H9 (cell line): ENCODE results near the gene CCSER1. TPM values are rescaled to one million over a fixed set of nuclear protein-coding genes. Genes with fewer than 3 reads are reported as not detected.

Experiments
- DNase-seq: peaks from one replicate; pipeline ENCODE4 v3.0.0-alpha.2; 2017
- H2AFZ ChIP-seq: one replicate; pipeline ENCODE4 v1.6.1; 2013; ENCODE audit warnings: mild to moderate bottlenecking, low read length, control low read depth, moderate library complexity
- H2AK5ac ChIP-seq: 2 replicates; pipeline ENCODE4 v1.6.1; 2013; ENCODE audit warnings: low read length, control low read depth, mixed read lengths; ENCODE audit not compliant: insufficient read length
- H2BK120ac ChIP-seq: one replicate; pipeline ENCODE4 v1.6.1; 2013; ENCODE audit warnings: low read depth, mild to moderate bottlenecking, low read length, control low read depth, inconsistent platforms; ENCODE audit not compliant: poor library complexity, severe bottlenecking
- H2BK12ac ChIP-seq: 2 replicates; pipeline ENCODE4 v1.6.1; 2013; ENCODE audit warnings: low read length, control low read depth, mixed read lengths, low read depth; ENCODE audit not compliant: insufficient read length
- H2BK15ac ChIP-seq: 2 replicates; pipeline ENCODE4 v1.6.1; 2013; ENCODE audit warnings: low read depth, low read length, control low read depth
- H2BK20ac ChIP-seq: one replicate; pipeline ENCODE4 v1.6.1; 2013; ENCODE audit warnings: low read depth, mild to moderate bottlenecking, low read length, control low read depth, inconsistent platforms; ENCODE audit not compliant: poor library complexity, severe bottlenecking
- H2BK5ac ChIP-seq: 2 replicates; pipeline ENCODE4 v1.6.1; 2013; ENCODE audit warnings: low read length, control low read depth, mixed read lengths; ENCODE audit not compliant: insufficient read length
- H3K14ac ChIP-seq: 2 replicates; pipeline ENCODE4 v1.6.1; 2013; ENCODE audit warnings: low read length, control low read depth; ENCODE audit not compliant: insufficient read depth
- H3K18ac ChIP-seq: 2 replicates; pipeline ENCODE4 v1.6.1; 2013; ENCODE audit warnings: low read depth, mild to moderate bottlenecking, mixed read lengths, low read length, control low read depth; ENCODE audit not compliant: insufficient read length
- H3K23ac ChIP-seq: 2 replicates; pipeline ENCODE4 v1.6.1; 2013; ENCODE audit warnings: low read length, control low read depth, mixed read lengths, low read depth; ENCODE audit not compliant: insufficient read length
- H3K23me2 ChIP-seq: 2 replicates; pipeline ENCODE4 v1.6.1; 2013; ENCODE audit warnings: low read depth, mild to moderate bottlenecking, mixed read lengths, low read length, control low read depth; ENCODE audit not compliant: insufficient read length, poor library complexity, severe bottlenecking
- H3K27ac ChIP-seq: 2 replicates; pipeline ENCODE4 v1.5.1; 2013; ENCODE audit warnings: low read length, control low read depth, mixed read lengths, low read depth; ENCODE audit not compliant: insufficient read length
- H3K27me3 ChIP-seq: 2 replicates; pipeline ENCODE4 v1.6.1; 2013; ENCODE audit warnings: low read length, control low read depth, inconsistent platforms; ENCODE audit not compliant: insufficient read depth
- H3K4ac ChIP-seq: 2 replicates; pipeline ENCODE4 v1.6.1; 2013; ENCODE audit warnings: low read depth, mild to moderate bottlenecking, control low read depth, inconsistent platforms, low read length, moderate library complexity
- H3K4me1 ChIP-seq: 2 replicates; pipeline ENCODE4 v1.6.1; 2013; ENCODE audit warnings: low read length, control low read depth, inconsistent platforms; ENCODE audit not compliant: insufficient read depth
- H3K4me2 ChIP-seq: 2 replicates; pipeline ENCODE4 v1.6.1; 2013; ENCODE audit warnings: low read length, control low read depth, mixed read lengths; ENCODE audit not compliant: insufficient read length, insufficient read depth
- H3K56ac ChIP-seq: 2 replicates; pipeline ENCODE4 v1.6.1; 2013; ENCODE audit warnings: low read depth, mild to moderate bottlenecking, mixed read lengths, low read length, control low read depth; ENCODE audit not compliant: insufficient read length
- H3K79me1 ChIP-seq: 2 replicates; pipeline ENCODE4 v1.6.1; 2013; ENCODE audit warnings: low read depth, mild to moderate bottlenecking, moderate library complexity, low read length, control low read depth, inconsistent platforms; ENCODE audit not compliant: insufficient read depth, poor library complexity, severe bottlenecking
- H3K79me2 ChIP-seq: 2 replicates; pipeline ENCODE4 v1.6.1; 2013; ENCODE audit warnings: low read length, control low read depth, inconsistent platforms; ENCODE audit not compliant: insufficient read depth
- H3K9ac ChIP-seq: 2 replicates; pipeline ENCODE4 v1.6.1; 2013; ENCODE audit warnings: low read length, control low read depth, mixed read lengths; ENCODE audit not compliant: insufficient read length; ENCODE audit errors: extremely low read depth
- H3K9me3 ChIP-seq: one replicate; pipeline ENCODE4 v1.6.1; 2013; ENCODE audit warnings: low read depth, low read length, inconsistent platforms; ENCODE audit not compliant: control insufficient read depth
- H3T11ph ChIP-seq: one replicate; pipeline ENCODE4 v1.6.1; 2013; ENCODE audit warnings: mild to moderate bottlenecking, low read length, control low read depth, inconsistent platforms
- H4K20me1 ChIP-seq: one replicate; pipeline ENCODE4 v1.6.1; 2013; ENCODE audit not compliant: control insufficient read depth, insufficient read length, insufficient read depth
- H4K5ac ChIP-seq: 2 replicates; pipeline ENCODE4 v1.6.1; 2013; ENCODE audit warnings: low read depth, mild to moderate bottlenecking, mixed read lengths, low read length, control low read depth; ENCODE audit not compliant: insufficient read length
- H4K8ac ChIP-seq: replicated peaks from 2 replicates; pipeline ENCODE4 v1.6.1; 2013; ENCODE audit warnings: low read length, control low read depth, mixed read lengths, low read depth; ENCODE audit not compliant: insufficient read length
- H4K91ac ChIP-seq: 2 replicates; pipeline ENCODE4 v1.6.1; 2013; ENCODE audit warnings: low read depth, mild to moderate bottlenecking, moderate library complexity, mixed read lengths, low read length, control low read depth; ENCODE audit not compliant: insufficient read length
- H3K27ac Mint-ChIP-seq, 3 experiments: 2 replicates in 2 of 3; 3 replicates in 1 of 3; pipeline ENCODE4 v1.8.0; 2020 to 2021; ENCODE audit warnings: mixed read lengths in 3 of 3, mild to moderate bottlenecking in 1 of 3, moderate library complexity in 1 of 3
- H3K27me3 Mint-ChIP-seq: 2 replicates; pipeline ENCODE4 v1.8.0; 2021; ENCODE audit warnings: low read depth, mild to moderate bottlenecking, moderate library complexity, mixed read lengths
- H3K36me3 Mint-ChIP-seq, 3 experiments: 2 replicates in 2 of 3; 3 replicates in 1 of 3; pipeline ENCODE4 v1.8.0; 2020 to 2021; ENCODE audit warnings: low read depth in 3 of 3, mixed read lengths in 3 of 3; ENCODE audit not compliant: insufficient read depth in 1 of 3
- H3K4me1 Mint-ChIP-seq, 2 experiments: 2 replicates each; pipeline ENCODE4 v1.8.0; 2020; ENCODE audit warnings: mixed read lengths in 2 of 2
- H3K4me3 Mint-ChIP-seq, 2 experiments: 2 replicates in 1 of 2; 3 replicates in 1 of 2; pipeline ENCODE4 v1.8.0; 2020 to 2021; ENCODE audit warnings: mild to moderate bottlenecking in 2 of 2, mixed read lengths in 2 of 2, moderate library complexity in 1 of 2
- H3K9me3 Mint-ChIP-seq, 2 experiments: 2 replicates in 1 of 2; 3 replicates in 1 of 2; pipeline ENCODE4 v1.8.0; 2020; ENCODE audit warnings: mild to moderate bottlenecking in 2 of 2, mixed read lengths in 2 of 2, moderate library complexity in 1 of 2
- WGBS: extraction: QIAGEN DNeasy Blood & Tissue Kit; methylation state at CpG from one replicate; pipeline ENCODE4 v1.1.7; 2013; ENCODE audit warnings: missing lambda C conversion rate, low lambda C conversion rate, mixed read lengths; ENCODE audit not compliant: insufficient read length; ENCODE audit errors: extremely low coverage; 5-methylcytosine and 5-hydroxymethylcytosine counted together
- total RNA-seq: library from RNA; stranded (reverse); gene quantifications from 2 replicates; pipeline ENCODE4 v1.2.1, GENCODE V29; 2021
- TF ChIP-seq, protein P1 (sequence below): fragments of 200-600 bp; sonication (generic); conservative IDR thresholded peaks from 3 replicates; pipeline ENCODE4 v1.8.0; 2021; ENCODE audit warnings: antibody characterized with exemption, mild to moderate bottlenecking

The CCSER1 gene
- total RNA-seq, 1 experiment from 2014 or later: 0.37 TPM

DNA sequence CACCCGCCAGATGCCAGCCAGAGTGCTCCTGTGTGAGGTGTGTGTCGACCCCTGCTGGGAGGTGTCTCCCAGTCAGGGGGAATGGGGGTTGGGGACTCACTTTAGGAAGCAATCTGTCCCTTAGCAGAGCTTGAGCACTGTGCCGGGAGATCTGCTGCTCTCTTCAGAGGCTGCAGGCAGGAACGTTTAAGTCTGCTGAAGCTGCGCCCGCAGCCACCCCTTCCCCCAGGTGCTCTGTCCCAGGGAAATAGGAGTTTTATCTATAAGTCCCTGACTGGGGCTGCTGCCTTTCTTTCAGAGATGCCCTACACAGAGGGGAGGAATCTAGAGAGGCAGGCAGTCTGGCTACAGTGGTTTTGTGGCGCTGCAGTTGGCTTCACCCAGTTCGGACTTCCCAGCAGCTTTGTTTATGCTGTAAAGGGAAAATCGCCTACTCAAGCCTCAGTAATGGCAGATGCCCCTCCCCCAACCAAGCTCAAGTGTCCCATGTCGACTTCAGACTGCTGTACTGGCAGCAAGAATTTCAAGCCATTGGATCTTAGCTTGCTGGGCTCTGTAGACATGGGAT lies 80.8 kb downstream of the CCSER1 start:
- no peak overlapping the region for H4K5ac ChIP-seq
- H3K4me3 Mint-ChIP-seq: no peak overlapping the region
- H3K4me2 ChIP-seq: no peak overlapping the region
- no peak overlapping the region for H3K18ac ChIP-seq
- no peaks in the 10 kb centered on the region for H4K20me1 ChIP-seq
- no peaks in the 10 kb centered on the region for H3K79me1 ChIP-seq
- peak; percentile 32 for DNase-seq
- H3K36me3 Mint-ChIP-seq: peaks cover 10 to 24% (median 11%) of the 10 kb centered on the region in 3 experiments
- H2BK5ac ChIP-seq: no peak overlapping the region
- no peak overlapping the region for H3K4ac ChIP-seq
- H3K56ac ChIP-seq: no peak overlapping the region
- H3K9me3 Mint-ChIP-seq: peaks cover 26 to 32% of the 10 kb centered on the region in 2 experiments
- H4K91ac ChIP-seq: no peak overlapping the region
- no CpG with 5 or more reads among the region's 10 CpGs for WGBS
- H3K27me3 ChIP-seq: no peaks in the 10 kb centered on the region
- H3K23me2 ChIP-seq: no peaks in the 10 kb centered on the region
- no peak overlapping the region for H2BK20ac ChIP-seq
- TF ChIP-seq, protein P1, sequence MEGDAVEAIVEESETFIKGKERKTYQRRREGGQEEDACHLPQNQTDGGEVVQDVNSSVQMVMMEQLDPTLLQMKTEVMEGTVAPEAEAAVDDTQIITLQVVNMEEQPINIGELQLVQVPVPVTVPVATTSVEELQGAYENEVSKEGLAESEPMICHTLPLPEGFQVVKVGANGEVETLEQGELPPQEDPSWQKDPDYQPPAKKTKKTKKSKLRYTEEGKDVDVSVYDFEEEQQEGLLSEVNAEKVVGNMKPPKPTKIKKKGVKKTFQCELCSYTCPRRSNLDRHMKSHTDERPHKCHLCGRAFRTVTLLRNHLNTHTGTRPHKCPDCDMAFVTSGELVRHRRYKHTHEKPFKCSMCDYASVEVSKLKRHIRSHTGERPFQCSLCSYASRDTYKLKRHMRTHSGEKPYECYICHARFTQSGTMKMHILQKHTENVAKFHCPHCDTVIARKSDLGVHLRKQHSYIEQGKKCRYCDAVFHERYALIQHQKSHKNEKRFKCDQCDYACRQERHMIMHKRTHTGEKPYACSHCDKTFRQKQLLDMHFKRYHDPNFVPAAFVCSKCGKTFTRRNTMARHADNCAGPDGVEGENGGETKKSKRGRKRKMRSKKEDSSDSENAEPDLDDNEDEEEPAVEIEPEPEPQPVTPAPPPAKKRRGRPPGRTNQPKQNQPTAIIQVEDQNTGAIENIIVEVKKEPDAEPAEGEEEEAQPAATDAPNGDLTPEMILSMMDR: no peak
- no peak overlapping the region for H2AK5ac ChIP-seq
- H2BK12ac ChIP-seq: no peak overlapping the region
- peak overlapping the region; percentile 56 for H2AFZ ChIP-seq
- no peaks in the 10 kb centered on the region for H3K9me3 ChIP-seq
- H3K4me1 ChIP-seq: peaks cover 3% of the 10 kb centered on the region; the same call in 1 of the 2 replicates
- H2BK120ac ChIP-seq: no peak overlapping the region
- peaks cover 15 to 22% of the 10 kb centered on the region in 2 experiments for H3K4me1 Mint-ChIP-seq
- H3K27ac Mint-ChIP-seq: no peak overlapping the region; a peak in 1 of 7 replicates
- no peak overlapping the region for H3K9ac ChIP-seq
- no peak overlapping the region for H2BK15ac ChIP-seq
- no peak overlapping the region for H3K14ac ChIP-seq
- H3T11ph ChIP-seq: no peak overlapping the region
- no peak overlapping the region for H3K23ac ChIP-seq
- no peaks in the 10 kb centered on the region for H3K79me2 ChIP-seq
- H4K8ac ChIP-seq: no peak overlapping the region
- H3K27me3 Mint-ChIP-seq: 0 out of 2 replicates have a peak, but pooled peaks cover 3% of the 10 kb centered on the region
- H3K27ac ChIP-seq: no peak overlapping the region
